SK-N-SH (cell line): ENCODE results near the gene NDRG2.
"Not testable (repeated sequence)": the region's sequence is repeated elsewhere in the genome, so short reads cannot be mapped to it uniquely, and the experiment has no call there.

Experiments used
- EP300 ChIP-seq, 2 experiments: IDR thresholded peaks; 2 replicates each; pipeline versions ENCODE4 v1.4.0 to v1.6.1; 2012; ENCODE audit warnings: borderline replicate concordance in 1 of 2, low read depth in 1 of 2, low read length in 1 of 2
- FOXM1 ChIP-seq: IDR thresholded peaks from 2 replicates; pipeline ENCODE4 v1.4.0; 2012; ENCODE audit warnings: low read depth, mild to moderate bottlenecking
- JUND ChIP-seq: IDR thresholded peaks from 2 replicates; pipeline ENCODE4 v1.4.0; 2012
- MXI1 ChIP-seq: IDR thresholded peaks from 2 replicates; pipeline ENCODE4 v1.6.1; 2012; ENCODE audit warnings: mild to moderate bottlenecking, low read depth, low read length, improper control_type of control experiment
- NRF1 ChIP-seq: IDR thresholded peaks from 2 replicates; pipeline ENCODE4 v1.6.1; 2012; ENCODE audit warnings: low read depth, mild to moderate bottlenecking, low read length
- POLR2AphosphoS5 ChIP-seq: IDR thresholded peaks from 2 replicates; pipeline ENCODE4 v1.6.1; 2012; ENCODE audit warnings: low read depth, low read length
- REST ChIP-seq: IDR thresholded peaks from 2 replicates; pipeline ENCODE4 v1.6.1; 2012; ENCODE audit warnings: mild to moderate bottlenecking, low read depth, low read length, moderate library complexity
- SIN3A ChIP-seq: IDR thresholded peaks from 2 replicates; pipeline ENCODE4 v1.6.1; 2012; ENCODE audit warnings: low read depth, mild to moderate bottlenecking, low read length, moderate library complexity, borderline replicate concordance
- TEAD4 ChIP-seq: IDR thresholded peaks from 2 replicates; pipeline ENCODE4 v1.4.0; 2012; ENCODE audit warnings: mild to moderate bottlenecking, borderline replicate concordance; ENCODE audit not compliant: insufficient read depth
- YY1 ChIP-seq: IDR thresholded peaks from 2 replicates; pipeline ENCODE4 v1.4.0; 2012; ENCODE audit warnings: low read depth, mild to moderate bottlenecking
- ZBTB33 ChIP-seq: IDR thresholded peaks from 2 replicates; pipeline ENCODE4 v1.4.0; 2012; ENCODE audit warnings: low read depth, borderline replicate concordance
- TF ChIP-seq, protein P1 (sequence below): fragments of 150-350 bp; IDR thresholded peaks from 2 replicates; pipeline ENCODE4 v1.6.1; 2017; ENCODE audit warnings: antibody characterized with exemption, low read length, low read depth, borderline replicate concordance
- TF ChIP-seq, protein P2 (sequence below): fragments of 200-600 bp; sonication (generic); IDR thresholded peaks from 2 replicates; pipeline ENCODE4 v1.6.1; 2017; ENCODE audit warnings: antibody characterized with exemption, mild to moderate bottlenecking, moderate library complexity

GRCh38 chr14:21040941-21041340 lies 16.1 kb upstream of the NDRG2 start:
- TF ChIP-seq MXI1; POLR2AphosphoS5; ZBTB33; FOXM1; REST; TEAD4; YY1; SIN3A; NRF1; EP300 (IDR thresholded peaks at IDR 0.05; ENCODE audit: borderline replicate concordance in 1 of 2, low read depth in 1 of 2, low read length in 1 of 2); JUND: not testable (repeated sequence)
- TF ChIP-seq, protein P1, sequence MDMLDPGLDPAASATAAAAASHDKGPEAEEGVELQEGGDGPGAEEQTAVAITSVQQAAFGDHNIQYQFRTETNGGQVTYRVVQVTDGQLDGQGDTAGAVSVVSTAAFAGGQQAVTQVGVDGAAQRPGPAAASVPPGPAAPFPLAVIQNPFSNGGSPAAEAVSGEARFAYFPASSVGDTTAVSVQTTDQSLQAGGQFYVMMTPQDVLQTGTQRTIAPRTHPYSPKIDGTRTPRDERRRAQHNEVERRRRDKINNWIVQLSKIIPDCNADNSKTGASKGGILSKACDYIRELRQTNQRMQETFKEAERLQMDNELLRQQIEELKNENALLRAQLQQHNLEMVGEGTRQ: not testable (repeated sequence)
- TF ChIP-seq, protein P2, sequence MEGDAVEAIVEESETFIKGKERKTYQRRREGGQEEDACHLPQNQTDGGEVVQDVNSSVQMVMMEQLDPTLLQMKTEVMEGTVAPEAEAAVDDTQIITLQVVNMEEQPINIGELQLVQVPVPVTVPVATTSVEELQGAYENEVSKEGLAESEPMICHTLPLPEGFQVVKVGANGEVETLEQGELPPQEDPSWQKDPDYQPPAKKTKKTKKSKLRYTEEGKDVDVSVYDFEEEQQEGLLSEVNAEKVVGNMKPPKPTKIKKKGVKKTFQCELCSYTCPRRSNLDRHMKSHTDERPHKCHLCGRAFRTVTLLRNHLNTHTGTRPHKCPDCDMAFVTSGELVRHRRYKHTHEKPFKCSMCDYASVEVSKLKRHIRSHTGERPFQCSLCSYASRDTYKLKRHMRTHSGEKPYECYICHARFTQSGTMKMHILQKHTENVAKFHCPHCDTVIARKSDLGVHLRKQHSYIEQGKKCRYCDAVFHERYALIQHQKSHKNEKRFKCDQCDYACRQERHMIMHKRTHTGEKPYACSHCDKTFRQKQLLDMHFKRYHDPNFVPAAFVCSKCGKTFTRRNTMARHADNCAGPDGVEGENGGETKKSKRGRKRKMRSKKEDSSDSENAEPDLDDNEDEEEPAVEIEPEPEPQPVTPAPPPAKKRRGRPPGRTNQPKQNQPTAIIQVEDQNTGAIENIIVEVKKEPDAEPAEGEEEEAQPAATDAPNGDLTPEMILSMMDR: not testable (repeated sequence)
